ENCODE data around the gene BCAS3.

BCAS3 gene

DNA sequence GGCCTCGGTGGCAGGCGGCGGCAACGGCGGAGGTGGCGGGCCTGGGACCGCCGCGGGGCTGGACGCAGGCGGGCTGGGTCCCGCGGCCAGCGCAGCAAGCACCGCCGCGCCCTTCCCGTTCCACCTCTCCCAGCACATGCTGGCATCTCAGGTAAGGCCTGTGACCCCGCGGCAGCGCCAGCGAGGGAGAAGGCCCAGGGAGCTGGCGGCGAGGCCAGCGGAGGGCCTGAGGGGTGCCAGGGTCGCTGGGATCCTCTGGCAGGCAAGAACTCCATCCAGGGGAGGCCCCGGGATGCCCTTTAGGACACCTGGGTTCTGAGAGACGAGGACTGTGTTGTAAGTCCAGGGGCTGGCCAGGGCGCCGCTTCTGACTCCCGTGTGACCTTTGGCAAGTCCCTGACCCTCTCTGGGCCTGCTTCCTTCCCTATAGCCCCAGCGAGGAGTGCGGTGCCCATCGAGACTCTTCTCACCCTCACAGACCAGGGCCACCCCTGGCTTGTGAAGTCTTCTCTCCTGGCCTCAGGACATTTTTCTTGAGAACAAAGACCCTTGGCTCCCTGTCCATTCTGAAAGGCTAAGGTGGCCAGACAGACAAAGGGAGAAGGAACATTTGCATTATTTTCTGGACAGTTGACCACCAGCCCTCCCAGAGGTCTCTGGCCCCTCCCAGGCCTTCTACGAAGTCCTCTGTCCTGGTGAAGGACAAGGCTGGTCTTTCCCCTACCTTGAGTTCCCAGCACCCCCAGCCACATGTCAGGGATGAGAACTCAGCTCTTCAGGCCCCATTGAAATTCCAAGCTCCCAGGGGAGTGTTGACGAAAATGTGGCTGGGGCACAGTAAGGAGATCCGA, 728.3 kb downstream of the BCAS3 start:
- no peak for DNase-seq

GRCh38 chr17:61406537-61406845, 728.8 kb downstream of the BCAS3 start:
- no peak for DNase-seq

GRCh38 chr17:61406971-61407911, 729.6 kb downstream of the BCAS3 start:
- DNase-seq, result no peak

GRCh38 chr17:61408151-61409041, 730.7 kb downstream of the BCAS3 start:
- DNase-seq, result no peak

GRCh38 chr17:61409301-61410112, 731.9 kb downstream of the BCAS3 start:
- DNase-seq, result no peak

DNA sequence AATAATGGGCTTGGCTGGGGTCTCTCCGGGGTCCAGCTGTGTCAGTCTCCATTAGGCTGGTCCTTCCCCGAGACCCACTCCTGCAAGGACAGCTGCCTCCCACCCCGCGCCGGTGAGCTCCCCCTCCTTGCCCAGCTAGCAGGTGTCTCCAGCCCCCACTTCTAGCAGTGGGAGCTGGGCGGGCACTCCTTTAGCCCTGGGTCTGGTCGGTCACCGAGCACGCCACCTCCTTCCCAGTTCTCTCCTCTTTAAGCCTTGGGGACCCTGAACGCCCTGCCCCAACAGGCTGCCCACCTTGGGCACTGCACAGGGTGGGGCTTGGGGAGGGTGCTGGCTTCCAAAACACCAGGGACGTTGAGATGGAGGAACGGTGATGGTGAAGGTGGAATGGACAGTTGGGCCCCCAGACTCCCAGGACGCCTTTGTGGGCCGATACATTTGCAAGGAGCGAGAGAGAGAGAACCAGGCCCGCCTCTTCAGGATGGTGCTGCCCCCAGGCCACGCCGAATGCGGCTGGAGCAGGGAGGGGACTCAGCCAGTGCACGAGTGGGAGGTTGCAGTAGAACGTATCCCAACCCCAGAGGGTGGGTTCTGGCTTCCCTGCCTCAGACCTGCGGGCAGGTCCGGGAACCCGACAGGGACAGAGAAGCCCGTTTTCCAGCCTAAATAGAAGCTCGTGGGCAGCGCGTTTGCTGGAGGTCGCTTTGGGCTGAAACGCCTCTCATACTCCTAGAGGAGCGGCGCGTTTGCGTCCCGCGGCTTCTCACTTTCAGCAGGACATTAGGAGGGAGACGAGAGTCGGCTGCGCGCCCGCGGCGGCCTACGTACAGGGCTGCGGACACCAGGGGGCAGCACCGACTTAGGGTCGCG, 732.7 kb downstream of the BCAS3 start:
- peak; percentile 76 for DNase-seq

DNA sequence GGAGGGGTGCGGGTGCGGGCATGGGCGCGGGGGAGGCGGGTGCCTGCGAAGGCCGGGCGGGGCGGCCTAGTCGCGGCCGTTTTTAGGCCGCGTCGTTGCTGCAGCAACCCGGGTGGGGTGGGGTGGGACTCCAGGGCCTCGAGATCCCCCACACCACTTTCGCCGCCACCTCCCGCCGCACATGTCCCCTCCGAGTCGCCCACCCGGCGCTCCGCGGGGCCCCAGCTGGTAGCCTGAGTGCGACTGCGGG, 733.3 kb downstream of the BCAS3 start:
- DNase-seq, result no peak

DNA sequence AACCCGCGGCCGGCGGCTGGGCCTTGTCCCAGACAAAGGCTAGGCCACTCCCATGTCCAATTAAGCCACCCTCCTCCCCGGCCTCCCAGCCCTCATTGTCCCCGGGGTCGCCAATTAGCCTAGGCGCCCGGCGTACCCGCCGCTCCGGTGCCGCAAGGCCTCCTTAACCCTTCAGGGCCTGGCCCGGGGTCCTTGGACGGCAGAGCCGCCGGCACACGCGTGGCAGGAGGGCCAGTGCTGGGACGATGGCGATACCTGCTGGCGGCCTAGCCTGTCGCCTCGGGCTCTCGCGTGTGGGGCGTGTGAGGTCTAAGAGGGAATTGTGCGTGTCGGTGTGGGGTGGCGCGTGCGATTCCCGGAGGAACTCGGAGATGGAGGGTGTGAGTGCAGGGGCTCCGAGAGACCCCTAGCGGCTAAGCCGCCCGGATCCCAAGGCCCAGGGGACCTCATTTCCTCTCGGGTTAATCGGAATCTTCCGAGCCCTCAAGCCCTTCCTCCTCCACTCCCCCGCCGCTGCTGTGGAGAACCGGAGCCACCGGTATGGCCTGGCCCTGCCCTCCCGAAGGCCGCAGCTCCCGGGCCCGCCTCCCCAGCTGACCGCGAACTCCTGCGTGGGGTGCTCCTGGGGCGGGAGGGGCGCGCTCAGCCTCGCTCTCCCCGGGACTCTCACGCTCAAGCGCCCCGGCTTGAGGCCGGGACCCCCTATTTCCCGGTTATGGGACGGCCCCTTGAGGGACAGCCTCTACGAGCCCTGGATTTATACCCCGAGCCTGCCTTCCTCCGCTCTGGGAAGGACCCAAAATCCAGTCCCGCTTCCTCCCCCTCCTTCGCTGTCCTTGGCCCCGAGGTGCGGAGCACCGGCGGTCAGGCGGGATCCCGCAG, 733.9 kb downstream of the BCAS3 start:
- DNase-seq, result no peak

- DNase-seq, result peak; percentile 78
Measured at GRCh38 chr17:61412143-61412859, 734.6 kb downstream of the BCAS3 start.

DNA sequence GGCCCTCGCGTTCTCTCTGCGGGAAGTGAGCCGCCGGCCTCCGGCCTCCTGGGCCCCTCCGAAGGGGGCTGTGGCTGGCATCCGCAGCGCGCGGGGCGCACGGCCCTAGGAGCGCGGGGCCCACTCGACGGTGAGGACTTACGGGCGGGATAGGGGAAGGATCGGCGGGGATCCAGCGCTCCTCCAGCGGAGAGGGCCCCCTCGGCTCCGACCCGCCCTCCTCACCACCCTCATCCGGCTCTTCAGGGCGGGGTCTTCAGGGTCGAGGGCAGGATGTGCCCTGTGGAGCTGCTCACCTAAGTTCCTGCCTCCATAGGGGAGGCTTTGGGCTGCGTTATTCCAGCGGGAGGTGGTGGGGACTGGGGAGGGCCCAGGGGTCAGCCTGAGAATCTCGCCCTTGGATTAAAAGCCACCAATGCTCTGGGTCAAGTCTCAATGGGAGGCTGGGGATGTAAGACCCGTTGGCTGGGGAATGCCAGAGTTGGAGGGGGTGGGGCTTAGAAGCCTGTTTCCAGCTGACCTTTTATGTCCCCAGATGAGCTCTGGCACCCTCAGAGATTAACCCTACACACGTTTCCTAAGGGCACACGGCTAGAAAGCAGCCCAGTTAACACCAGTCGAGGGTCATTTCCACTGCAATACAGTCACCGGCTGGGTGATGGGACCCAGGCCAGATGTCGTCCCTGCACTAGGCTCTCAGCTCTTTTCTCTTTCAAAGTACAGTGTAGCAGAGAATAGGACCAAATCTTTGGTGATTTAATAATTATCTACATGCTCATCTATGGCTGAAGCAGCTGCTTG, 735.4 kb downstream of the BCAS3 start:
- no peak for DNase-seq

DNA sequence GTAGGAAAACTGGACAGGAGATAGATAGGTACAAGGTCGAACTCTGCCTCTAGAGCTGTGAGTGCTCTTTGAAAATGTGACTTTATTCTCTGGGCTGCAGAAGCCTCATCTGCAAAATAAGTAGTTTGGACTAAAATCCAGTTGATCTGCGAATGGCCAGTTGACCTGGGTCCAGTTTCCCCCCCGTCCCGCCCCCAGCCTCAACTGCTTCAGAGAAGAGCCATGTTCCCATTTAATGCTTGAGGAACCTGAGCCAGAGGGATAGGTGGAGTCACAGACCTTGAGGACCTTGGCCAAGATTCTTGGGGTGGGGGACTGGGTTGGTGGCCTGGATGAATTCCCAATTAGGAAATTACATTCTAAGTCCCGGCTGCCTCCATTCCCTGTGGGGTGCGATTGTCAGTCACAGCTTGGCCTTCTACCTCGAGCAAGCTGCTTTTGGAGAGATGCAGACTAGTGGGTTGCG, 736.0 kb downstream of the BCAS3 start:
- no peak for DNase-seq

DNA sequence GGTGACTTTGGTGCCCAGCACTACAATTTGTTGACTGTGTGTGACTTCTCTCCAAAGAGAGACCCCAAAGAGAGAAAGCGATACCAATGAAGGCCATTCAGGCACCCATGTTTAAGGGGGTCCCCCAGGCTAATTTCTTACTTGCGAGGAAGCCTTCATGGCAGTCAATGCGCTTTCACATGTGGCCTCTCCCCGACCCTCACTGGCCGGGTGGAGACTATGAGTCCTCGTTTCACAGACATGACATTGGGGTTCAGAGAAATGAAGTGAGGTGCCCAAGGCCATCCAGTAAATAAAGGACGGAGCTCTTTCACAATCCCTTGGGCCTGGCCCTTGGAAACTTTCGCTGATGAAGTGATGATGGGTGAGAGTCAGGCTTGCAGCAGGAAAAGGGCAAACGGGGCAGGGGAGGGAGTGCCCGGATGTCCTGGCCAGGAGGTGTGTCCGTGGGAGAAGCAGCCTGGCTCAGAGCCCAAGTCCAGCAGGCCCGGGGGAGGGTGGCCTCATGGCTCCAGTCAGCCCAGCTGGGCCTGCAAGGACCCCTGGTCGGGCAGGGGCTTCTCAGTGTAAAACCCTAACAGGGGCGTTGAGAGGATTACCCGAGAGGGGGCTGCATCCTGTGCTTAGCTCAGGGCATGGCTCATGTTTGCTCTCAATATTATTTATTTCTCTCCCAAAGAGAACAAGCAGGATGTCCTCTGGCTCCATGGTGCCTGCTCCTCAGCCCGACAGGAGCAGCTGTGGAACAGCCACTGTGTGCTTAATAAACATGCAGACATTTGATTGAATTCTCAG, 736.7 kb downstream of the BCAS3 start:
- DNase-seq, result no peak

GRCh38 chr17:61414936-61415251, 737.2 kb downstream of the BCAS3 start:
- DNase-seq, result no peak

DNA sequence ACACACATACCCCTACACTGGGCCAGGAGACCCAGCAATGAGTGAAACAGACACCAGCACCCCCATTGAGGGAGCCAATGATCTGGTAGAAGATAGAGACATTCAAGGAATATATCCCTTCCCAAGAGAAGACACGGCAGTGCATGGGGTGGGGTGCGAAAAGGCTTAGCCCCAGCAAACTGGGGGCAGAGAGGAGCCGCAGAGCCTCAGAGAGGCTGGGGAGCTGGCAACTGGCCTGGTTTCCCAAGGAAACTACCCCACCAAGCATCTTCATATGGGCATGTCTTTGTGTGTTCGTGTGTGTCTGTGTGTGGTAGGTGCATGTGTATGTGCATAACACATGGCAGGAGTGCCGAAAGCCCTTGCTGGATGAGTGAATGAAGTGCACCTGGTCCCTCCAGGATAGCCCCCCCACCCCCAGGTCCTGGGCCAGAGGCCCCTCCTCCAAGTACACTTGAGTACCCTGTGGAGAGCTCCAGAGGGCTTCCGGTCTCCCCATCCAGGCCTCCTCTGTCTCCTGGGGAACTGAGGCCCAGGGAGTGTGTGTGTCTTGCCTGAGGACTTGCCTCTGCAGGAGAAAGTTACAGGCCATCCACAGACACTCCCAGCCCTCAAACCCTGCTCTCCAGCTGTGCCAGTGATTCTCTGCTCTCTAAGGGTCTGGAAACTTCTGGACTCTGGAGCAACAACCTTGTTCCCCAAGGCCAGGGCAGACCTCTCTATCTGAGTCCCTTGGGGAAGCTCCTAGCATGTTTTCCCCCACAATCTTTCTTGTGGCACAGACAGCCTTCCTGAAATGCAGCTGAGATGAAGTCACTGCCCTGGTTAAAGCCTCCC, 737.9 kb downstream of the BCAS3 start:
- DNase-seq, result no peak

DNA sequence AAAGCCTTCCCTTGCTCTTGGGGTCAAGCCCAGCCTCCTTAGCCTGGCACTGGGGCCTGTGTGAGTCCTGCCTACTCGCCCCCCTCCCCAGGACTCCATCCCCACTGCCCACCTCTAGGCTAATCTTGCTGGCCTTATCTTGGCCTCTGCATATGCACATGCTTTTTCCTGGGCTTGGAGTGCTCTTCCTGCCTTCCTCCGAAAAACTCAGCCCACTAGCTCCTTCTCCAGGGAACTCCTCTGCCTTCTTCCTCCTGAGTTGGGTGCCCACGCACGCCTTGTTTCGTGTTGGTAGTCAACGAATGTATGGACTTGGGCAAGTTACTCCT, 738.5 kb downstream of the BCAS3 start:
- no peak for DNase-seq

DNA sequence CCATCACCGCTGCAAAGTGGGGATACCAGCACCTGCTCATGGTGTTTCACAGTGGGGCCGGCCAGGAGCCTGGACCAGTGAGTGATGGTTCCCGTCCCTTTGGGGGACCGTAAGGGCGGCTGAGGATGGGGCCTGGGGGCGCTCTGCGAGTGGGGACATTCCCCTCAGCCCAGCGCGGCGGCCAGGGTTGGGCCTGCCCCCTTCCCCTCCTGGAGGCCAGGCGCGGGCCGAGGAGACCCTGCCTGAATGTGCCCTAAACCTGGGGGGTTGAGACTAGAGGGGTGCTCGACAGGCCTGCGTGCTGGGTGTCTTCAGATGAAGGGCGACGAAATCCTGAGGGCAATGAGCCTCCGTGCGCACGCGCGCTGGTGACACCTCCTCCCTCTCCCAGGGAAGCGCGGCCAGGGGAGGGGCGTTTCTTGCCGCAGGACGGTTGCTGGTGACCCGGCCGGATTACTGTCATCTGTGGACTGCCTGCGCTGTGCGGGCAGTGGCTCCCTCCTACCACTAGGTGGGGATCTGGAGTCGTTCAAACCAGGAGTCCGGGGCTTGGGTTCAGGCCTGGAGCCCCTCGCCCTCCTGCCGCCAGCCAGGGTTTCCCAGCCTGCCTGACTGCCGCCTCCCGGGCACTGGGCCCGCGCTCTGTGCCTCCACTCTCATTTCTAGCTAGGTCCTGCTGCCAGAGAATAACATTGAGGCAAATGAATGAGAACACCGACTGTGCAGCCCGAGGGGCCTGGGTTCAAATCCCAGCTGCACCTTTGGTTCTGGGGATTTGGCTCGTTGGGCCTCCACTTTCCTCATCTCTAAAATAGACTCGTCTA, 739.1 kb downstream of the BCAS3 start:
- DNase-seq, result peak; percentile 57
